Stimulated activated CD8-positive, alpha-beta memory T cell treated with anti-CD3 and anti-CD28 coated beads, Interleukin-7, amount 100 ng/mL, for 4 hours (primary cell): ENCODE data around the gene RNASE12.
"Not testable (repeated sequence)": the region's sequence is repeated elsewhere in the genome, so short reads cannot be mapped to it uniquely, and the experiment has no call there.

Experiments used
- DNase-seq, 2 donors: peaks; one replicate each; pipeline ENCODE4 v3.0.0-alpha.2; 2020; ENCODE audit warnings: low read depth in 2 of 2

Gene RNASE12, protein sequence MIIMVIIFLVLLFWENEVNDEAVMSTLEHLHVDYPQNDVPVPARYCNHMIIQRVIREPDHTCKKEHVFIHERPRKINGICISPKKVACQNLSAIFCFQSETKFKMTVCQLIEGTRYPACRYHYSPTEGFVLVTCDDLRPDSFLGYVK

DNA sequence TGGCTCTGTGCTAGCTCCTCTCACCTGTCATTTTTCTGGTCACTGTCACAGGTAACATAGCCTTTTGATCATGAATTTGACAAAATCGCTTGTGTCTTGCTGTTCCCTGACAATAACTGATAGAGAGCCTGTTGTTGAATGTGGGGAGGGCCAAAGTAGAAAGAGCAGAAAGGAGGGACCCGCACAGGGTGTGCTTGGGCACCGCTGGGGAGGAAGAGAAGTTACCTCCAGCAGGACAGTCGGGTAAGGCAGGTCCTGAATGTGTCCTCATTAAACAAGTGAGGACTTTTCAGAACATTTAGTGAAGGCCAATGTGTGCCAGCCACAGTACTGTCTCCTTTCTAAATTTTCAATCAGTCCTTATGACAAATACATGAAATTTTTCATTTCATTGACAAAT is at the start of gene RNASE12:
Gene RNASE12, minus strand, starts transcription at position 142 of the 400 bp plus-strand sequence. CDS start 653 bp downstream, outside the sequence.
- no peak for DNase-seq

DNA sequence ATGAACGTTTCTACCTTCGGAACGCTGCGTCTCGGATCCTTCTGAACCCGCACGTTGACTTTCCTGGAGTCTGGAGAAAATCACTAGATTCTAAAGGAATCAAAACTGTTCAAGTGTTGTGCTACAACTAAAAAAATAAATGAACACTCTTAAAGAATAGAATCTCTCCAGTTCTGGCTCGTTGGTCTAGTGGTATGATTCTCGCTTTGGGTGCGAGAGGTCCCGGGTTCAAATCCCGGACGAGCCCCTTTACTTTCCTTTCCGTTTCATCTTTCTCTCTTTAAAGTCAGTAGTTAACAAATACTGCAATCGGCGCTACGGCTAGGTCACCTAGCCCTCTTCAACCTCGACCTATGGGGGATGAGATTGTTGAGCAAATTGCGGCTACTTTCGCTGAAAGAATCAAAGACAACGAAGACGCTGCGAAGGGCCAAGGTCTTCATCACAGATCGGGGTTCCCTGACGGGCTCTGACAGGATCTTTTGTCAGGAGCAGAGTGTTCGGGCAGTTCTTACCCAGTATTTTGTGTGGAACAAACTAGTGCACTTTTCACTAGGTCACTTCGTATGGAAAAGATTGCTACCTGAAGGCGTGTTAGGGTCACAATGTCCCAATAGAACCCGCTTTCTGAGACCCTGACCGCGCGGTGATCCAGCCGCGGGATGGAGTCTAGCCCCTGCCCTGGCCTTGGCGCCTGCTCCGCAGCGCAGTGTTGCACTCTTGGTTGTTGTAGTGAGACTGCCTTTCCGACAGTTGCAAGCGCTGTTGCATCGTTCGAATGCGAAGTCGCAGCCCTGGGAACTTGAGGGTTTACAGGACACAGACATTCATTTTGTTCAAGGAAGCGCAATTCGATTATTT is 41.9 kb upstream of the RNASE12 start:
- DNase-seq: peak; percentile 39 to 40

DNA sequence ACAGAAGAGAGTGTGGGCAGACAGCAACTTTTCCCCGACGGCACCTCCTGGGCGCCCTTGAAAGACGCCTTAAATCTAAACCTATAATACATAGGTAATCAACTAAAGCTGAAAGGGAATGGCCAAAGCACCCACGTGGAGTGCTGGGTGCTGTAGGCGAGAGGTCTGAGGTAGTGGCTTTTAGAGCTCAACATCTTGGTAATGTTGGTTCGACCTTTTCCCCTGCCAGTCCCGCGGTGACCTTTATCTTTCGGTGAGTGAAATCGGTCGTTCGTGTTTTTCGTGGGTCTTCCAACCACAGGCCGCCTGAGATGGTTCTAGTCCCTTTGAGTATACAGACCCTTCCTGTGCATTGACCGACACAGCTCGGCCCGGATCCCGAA is 41.3 kb upstream of the RNASE12 start:
- no peak for DNase-seq

GRCh38 chr14:20631880-20632389 is 40.8 kb upstream of the RNASE12 start:
- no peak for DNase-seq

DNA sequence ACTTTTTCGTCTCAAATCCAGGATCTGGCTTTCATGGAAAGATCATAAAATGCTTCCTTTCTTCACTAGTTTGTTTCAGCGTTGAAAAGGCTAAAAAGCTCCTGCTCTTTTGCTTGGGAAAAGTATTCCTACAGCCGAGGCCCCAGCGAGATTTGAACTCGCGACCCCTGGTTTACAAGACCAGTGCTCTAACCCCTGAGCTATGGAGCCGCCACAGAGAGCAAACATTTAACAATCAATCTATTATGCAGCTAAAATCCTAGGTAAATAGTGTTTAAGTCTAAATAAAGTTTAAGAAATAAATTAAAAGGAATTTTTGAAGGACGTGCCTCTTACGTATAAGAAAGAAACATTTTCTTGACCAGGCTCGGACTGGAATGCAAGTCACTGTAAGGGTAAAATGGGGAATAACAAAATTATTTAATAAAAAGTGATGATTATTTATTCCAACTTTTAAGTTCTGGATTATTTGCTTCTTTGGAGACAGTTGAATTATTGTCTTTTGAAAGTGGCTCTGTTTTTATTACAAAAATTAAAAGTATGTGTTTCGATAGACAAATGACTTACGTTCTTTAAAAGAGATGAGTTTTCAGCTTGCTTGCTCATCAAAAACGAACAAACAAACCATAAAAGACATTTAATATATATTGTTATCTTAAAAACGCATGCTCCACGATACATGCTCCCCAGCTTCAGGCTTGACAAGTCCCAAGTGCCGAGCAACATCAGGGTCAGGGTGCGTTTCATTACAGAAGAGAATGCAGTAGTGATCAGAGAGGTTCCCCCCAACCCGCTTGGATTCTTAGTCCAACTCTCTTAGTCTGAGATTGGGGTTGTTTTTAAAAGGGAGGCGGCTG is 40.1 kb upstream of the RNASE12 start:
- DNase-seq: peak in 1 of 2 donors; percentile 35

DNA sequence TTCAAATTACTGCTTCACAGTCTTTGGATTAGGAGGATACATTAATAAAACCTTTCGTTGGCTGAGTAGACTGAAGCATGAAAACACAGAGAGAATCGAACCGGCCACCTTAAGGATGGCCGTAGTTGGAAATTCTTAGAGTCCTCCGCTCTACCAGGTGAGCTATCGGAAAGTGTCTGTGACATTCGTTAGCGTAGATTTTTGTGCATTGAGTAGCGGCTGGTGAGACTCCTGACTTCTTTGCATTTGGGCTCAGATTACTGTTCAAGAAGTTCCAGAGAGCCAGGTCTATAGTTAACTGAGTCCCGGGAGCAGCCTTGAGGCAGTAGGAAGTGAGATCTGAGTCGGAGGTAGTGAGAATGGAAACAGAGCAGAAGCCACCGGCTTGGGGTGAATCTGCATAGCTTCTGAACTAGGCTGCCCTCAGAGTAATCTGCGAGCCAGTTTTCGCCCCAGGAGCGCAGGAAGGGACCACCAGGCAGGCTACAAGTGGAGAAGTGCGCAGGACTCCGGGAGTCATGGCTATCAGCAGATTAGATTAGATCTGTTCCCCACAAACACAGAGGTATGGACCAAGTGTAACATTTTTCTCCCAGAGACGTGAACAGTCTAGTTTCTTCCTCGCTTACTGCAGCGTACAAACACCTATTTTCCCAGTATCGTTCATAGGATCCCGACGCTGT is 39.3 kb upstream of the RNASE12 start:
- no peak for DNase-seq

DNA sequence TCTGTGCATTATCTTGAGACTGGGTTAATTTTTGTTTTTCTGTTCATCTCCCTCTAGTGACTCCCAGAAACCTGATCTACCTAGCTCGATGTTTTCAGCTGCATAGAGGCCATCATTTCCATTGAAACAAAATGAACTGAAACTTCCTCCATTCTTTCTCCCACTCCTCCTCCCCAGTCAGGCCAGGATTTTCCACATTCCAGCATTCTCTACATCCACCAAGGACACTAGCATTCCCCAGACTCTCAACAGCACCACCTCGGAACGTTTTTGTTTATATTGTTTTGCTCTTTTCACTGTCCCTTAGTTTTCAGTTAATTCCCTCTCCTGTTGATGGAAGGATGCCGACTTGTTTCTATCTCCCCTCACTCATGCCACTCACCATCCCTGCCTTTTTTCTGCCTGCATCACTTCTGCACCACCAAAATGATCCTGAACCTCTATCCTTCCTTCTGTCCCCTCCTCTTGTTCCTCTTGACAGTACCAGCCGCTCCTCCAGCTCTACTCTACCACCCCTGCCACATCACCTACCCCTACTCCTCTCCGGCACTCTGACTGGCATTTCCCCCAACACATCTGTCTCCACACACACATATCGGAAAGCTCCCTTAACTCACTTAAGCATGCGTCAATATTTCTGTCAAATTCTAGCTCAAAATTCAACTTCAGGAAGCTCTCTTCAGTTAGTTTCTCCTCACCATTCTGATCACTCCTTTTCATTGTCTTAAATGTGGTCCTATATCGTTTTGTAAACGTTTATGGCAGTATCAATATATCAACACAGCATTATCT is 37.1 kb upstream of the RNASE12 start:
- DNase-seq: no peak

DNA sequence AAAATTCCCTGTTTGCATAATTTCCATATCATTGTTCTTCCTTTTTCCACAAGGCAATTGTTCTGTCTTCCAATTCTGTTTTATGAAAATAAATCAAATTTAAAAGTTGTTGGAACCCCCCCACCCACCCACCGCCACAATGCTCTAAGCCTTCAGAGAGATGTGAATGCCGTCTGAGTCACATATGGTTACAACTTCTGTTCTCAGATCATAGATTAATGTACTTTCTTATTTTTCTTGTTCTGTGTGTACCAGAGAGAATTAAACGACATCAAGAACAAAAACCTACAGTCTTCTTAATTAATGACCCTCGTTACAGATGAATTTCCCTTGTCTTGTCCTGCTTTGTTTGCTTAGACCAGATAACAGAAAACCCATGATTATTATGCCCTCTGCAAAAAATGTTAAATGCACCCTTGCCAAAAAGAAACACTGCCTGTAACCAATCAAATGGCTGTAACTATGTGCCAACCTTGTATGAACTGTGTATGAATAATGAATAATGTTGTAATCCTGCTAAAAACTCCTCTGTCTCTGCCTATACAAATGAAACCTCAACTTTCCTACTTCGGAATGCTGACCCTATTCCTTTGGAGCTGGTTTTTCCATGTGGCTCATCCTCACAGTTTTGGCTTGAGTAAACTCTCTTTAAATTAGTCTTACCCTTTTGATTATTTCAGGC is 36.3 kb upstream of the RNASE12 start:
- DNase-seq: no peak

DNA sequence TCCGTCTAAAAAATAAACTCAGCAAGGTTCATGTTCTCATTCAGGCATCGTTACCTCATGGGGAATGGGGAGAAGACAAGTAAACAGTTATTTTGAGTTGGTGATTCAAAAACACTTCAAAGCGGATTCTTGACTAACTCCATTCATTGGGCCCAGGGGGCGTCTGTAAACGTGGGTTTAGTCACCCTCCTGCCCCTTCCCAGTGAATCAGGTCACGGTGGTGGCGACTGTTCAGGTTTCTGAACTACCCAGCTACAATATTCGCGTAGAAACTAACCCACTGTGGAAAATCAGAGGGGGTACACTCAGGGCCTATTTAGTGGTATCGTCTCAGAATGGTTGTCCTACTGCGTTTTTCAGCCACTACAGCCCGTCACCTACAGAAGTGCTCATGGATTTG is 35.1 kb upstream of the RNASE12 start:
- DNase-seq: no peak

DNA sequence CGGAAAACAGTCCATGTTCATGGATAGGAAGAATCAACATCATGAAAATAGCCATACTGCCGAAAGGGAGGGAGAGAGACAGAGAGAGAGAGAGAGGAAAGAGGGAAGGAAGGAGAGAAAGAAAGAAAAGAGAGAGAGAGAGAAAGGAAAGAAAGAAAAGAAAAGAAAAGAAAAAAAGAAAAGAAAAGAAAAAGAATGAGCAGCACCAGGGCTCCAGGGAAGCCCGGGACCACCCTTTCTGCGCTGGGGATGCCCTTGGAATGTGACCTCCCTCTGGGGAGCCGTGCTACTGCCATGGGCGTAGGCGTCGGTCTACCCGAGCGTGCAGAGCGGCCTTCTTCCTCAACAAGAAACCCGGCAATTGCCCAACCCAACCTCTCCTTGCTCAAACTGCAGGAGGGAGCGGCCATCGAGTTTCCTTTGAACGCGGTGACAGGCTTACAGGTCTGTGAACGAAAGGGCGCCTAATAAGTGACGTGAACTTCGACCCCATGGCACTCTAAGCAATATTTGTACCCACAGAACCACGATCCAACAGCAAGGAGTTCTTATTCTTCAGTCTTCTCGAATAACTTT is 33.4 kb upstream of the RNASE12 start:
- no peak for DNase-seq

DNA sequence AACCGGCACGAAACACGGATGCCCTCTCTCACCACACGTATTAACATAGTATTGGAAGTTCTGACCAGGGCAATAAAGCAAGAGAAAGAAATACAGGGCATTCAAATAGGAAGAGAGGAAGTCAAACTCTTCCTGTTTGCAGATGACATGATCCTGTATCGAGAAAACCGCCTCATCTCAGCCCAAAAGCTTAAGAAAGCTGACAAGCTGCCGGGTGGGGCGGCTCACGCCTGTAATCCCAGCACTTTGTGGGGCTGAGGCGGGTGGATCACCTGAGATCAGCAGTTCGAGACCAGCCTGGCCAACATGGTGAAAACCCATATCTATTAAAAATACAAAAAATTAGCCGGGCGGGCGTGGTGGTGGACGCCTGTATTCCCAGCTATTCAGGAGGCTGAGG is 32.6 kb upstream of the RNASE12 start:
- DNase-seq: no peak

DNA sequence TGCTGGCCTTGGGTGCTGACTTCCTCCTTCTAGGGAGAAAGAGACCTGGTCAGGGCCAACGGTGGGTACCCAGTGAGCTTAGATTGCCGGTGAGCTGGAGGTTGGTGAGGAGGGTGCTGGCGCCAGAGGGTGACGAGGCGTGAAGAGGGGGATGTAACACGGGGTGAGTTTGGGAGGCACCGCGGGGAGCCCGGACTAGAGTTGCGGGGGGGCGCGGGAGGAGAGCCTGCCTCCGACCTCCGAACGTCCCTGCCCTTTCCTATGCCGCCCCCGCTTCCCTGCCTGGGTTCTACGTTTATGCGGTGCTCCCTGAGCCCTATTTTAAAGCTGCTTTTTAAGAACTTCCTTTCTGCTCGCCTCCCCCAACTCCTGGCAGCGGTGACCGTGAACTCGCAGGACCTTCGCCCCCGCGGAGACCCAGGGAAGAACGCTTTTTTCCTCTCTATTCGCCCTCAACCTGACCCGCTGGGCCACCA is 31.7 kb upstream of the RNASE12 start:
- DNase-seq: no peak

- no peak for DNase-seq
Observed at GRCh38 chr14:20620798-20621478, 29.8 kb upstream of the RNASE12 start.

GRCh38 chr14:20619688-20620087 is 28.5 kb upstream of the RNASE12 start:
- DNase-seq: not testable (repeated sequence)

GRCh38 chr14:20618271-20618749 is 27.1 kb upstream of the RNASE12 start:
- no peak for DNase-seq

GRCh38 chr14:20617138-20618003 is 26.2 kb upstream of the RNASE12 start:
- no peak for DNase-seq

- DNase-seq: no peak
Observed at GRCh38 chr14:20615996-20616395, 24.8 kb upstream of the RNASE12 start.
